DOHH2 (cell line): Measurements from ENCODE around the gene MUC12.

Experiments used
- H3F3A ChIP-seq: fragments of 200-600 bp; sonication (generic), shearing (Covaris generic); 2 replicates; pipeline ENCODE4 v1.6.0; 2016; ENCODE audit warnings: antibody characterized with exemption, mild to moderate bottlenecking; ENCODE audit not compliant: control insufficient read depth, insufficient read depth
- H3K27ac ChIP-seq: fragments of 200-600 bp; sonication (generic); 2 replicates; pipeline ENCODE4 v1.5.1; 2014; ENCODE audit warnings: low read depth, mild to moderate bottlenecking, low read length, moderate library complexity
- H3K27me3 ChIP-seq: fragments of 200-600 bp; sonication (generic); 2 replicates; pipeline ENCODE4 v1.6.1; 2014; ENCODE audit warnings: mild to moderate bottlenecking, low read length, mixed read lengths; ENCODE audit not compliant: control insufficient read depth
- H3K36me3 ChIP-seq: fragments of 200-600 bp; sonication (generic); 2 replicates; pipeline ENCODE4 v1.6.1; 2014; ENCODE audit warnings: mild to moderate bottlenecking, low read length, moderate library complexity, mixed read lengths; ENCODE audit not compliant: control insufficient read depth
- H3K4me1 ChIP-seq: fragments of 200-600 bp; sonication (generic); 2 replicates; pipeline ENCODE4 v1.6.1; 2014; ENCODE audit warnings: mild to moderate bottlenecking, low read length, mixed read lengths; ENCODE audit not compliant: control insufficient read depth
- H3K4me2 ChIP-seq: fragments of 200-600 bp; sonication (generic); 2 replicates; pipeline ENCODE4 v1.6.0; 2014; ENCODE audit warnings: mild to moderate bottlenecking, low read length, moderate library complexity
- H3K4me3 ChIP-seq: fragments of 200-600 bp; sonication (generic); 2 replicates; pipeline ENCODE4 v1.5.1; 2014; ENCODE audit warnings: mild to moderate bottlenecking, low read length, mixed read lengths
- H3K79me2 ChIP-seq: fragments of 200-600 bp; sonication (generic); 2 replicates; pipeline ENCODE4 v1.6.1; 2014; ENCODE audit warnings: mild to moderate bottlenecking, low read length, mixed read lengths; ENCODE audit not compliant: control insufficient read depth
- H3K9me2 ChIP-seq: fragments of 200-600 bp; sonication (generic); replicated peaks from 2 replicates; pipeline ENCODE4 v1.6.1; 2014; ENCODE audit warnings: mild to moderate bottlenecking, low read length, mixed read lengths; ENCODE audit not compliant: control insufficient read depth
- H3K9me3 ChIP-seq: fragments of 200-600 bp; sonication (generic); 2 replicates; pipeline ENCODE4 v1.6.1; 2014; ENCODE audit warnings: antibody characterized with exemption, low read length, mixed read lengths; ENCODE audit not compliant: control insufficient read depth, insufficient read depth
- H4K20me1 ChIP-seq: fragments of 200-600 bp; sonication (generic); 2 replicates; pipeline ENCODE4 v1.6.0; 2014; ENCODE audit warnings: low read depth, mild to moderate bottlenecking, antibody characterized with exemption, low read length, moderate library complexity; ENCODE audit not compliant: control insufficient read depth, insufficient read depth
- CTCF ChIP-seq: fragments of 200-600 bp; sonication (generic); IDR thresholded peaks from one replicate; pipeline ENCODE4 v1.5.1; 2014; ENCODE audit warnings: antibody characterized with exemption, mild to moderate bottlenecking, low read depth, low read length; ENCODE audit not compliant: poor library complexity, severe bottlenecking
- EZH2phosphoT487 ChIP-seq: fragments of 200-600 bp; sonication (generic); IDR thresholded peaks from 2 replicates; pipeline ENCODE4 v1.6.1; 2017; ENCODE audit warnings: borderline replicate concordance, mild to moderate bottlenecking, antibody characterized with exemption, low read length, moderate library complexity, mixed read lengths

MUC12 gene

GRCh38 chr7:101021703-101022102 is 52.3 kb downstream of the MUC12 start:
- Histone ChIP-seq H3K36me3 (no peaks in the 10 kb centered on the region), H3K4me3 (no peak overlapping the region), H3K27me3 (peaks cover 33% of the 10 kb centered on the region), H4K20me1 (no peaks in the 10 kb centered on the region), H3K4me2 (no peak overlapping the region), H3K4me1 (peaks cover 15% of the 10 kb centered on the region), H3F3A (no peaks in the 10 kb centered on the region), H3K9me3 (no peaks in the 10 kb centered on the region), H3K27ac (no peak overlapping the region), H3K9me2 (no peaks in the 10 kb centered on the region), H3K79me2 (no peaks in the 10 kb centered on the region)
- TF ChIP-seq EZH2phosphoT487 (no peak), CTCF (no peak)

- TF ChIP-seq CTCF (no peak), EZH2phosphoT487 (no peak)
- Histone ChIP-seq H3K27me3 (peaks cover 26% of the 10 kb centered on the region), H3K4me1 (no peaks in the 10 kb centered on the region; the same call in 1 of the 2 replicates), H3K36me3 (no peaks in the 10 kb centered on the region), H3K9me2 (no peaks in the 10 kb centered on the region), H3K4me2 (no peak overlapping the region), H3K27ac (no peak overlapping the region), H4K20me1 (no peaks in the 10 kb centered on the region), H3K4me3 (no peak overlapping the region), H3F3A (no peaks in the 10 kb centered on the region), H3K79me2 (no peaks in the 10 kb centered on the region), H3K9me3 (no peaks in the 10 kb centered on the region)
Measured at GRCh38 chr7:101023839-101024238, 54.5 kb downstream of the MUC12 start.

GRCh38 chr7:101031082-101031481 is 61.7 kb downstream of the MUC12 start:
- Histone ChIP-seq H3K79me2 (no peaks in the 10 kb centered on the region), H3K27me3 (peaks cover 10% of the 10 kb centered on the region; the same call in 1 of the 2 replicates), H3K9me2 (no peaks in the 10 kb centered on the region), H3K9me3 (no peaks in the 10 kb centered on the region), H3K4me2 (no peak overlapping the region), H3K4me3 (no peak overlapping the region), H3F3A (no peaks in the 10 kb centered on the region), H3K4me1 (no peaks in the 10 kb centered on the region), H3K27ac (no peak overlapping the region), H4K20me1 (no peaks in the 10 kb centered on the region), H3K36me3 (no peaks in the 10 kb centered on the region)
- no peak for TF ChIP-seq EZH2phosphoT487
- TF ChIP-seq CTCF = peak; percentile 32
